Right lobe of liver (tissue), 6 donors: ENCODE data around the gene IGFBP1. TPM values are rescaled to one million over a fixed set of nuclear protein-coding genes. Genes with fewer than 3 reads are reported as not detected.

Experiments used
- ATAC-seq, 4 donors: fragments of 200-7000 bp; cut with Tn5 transposase; one replicate each; pipeline ENCODE4 v1.9.1; 2020; ENCODE audit warnings: mild to moderate bottlenecking in 4 of 4, moderate library complexity in 4 of 4
- DNase-seq, 3 donors: peaks; one replicate each; pipeline ENCODE4 v3.0.0-alpha.2; 2020
- H3K27ac ChIP-seq, 3 donors: fragments of 200-600 bp; one replicate each; pipeline ENCODE4 v1.8.0; 2022
- H3K27me3 ChIP-seq, 2 donors: fragments of 200-600 bp; one replicate each; pipeline ENCODE4 v1.8.0; 2022
- H3K36me3 ChIP-seq, 4 donors: fragments of 200-600 bp; sonication (generic) in 1 of 4; one replicate each; pipeline versions ENCODE4 v1.5.1 to v1.8.0; 2017 to 2022; ENCODE audit warnings: control low read depth in 1 of 4
- H3K4me1 ChIP-seq, 4 donors: fragments of 200-600 bp; sonication (generic) in 1 of 4; one replicate each; pipeline versions ENCODE4 v1.5.1 to v1.8.0; 2017 to 2022; ENCODE audit warnings: control low read depth in 1 of 4
- H3K4me3 ChIP-seq, 3 donors: fragments of 200-600 bp; one replicate each; pipeline ENCODE4 v1.8.0; 2022
- H3K9me3 ChIP-seq, 4 donors: fragments of 200-600 bp; sonication (generic) in 1 of 4; one replicate each; pipeline versions ENCODE4 v1.5.1 to v1.8.0; 2017 to 2022; ENCODE audit warnings: control low read depth in 1 of 4
- CTCF ChIP-seq, 4 donors: fragments of 200-600 bp in 3 of 4; fragments of 450-650 bp in 1 of 4; IDR thresholded peaks; one replicate each; pipeline versions ENCODE4 v1.5.1 to v1.8.0; 2016 to 2022; ENCODE audit warnings: antibody characterized with exemption in 4 of 4, mild to moderate bottlenecking in 2 of 4
- POLR2A ChIP-seq: fragments of 450-650 bp; IDR thresholded peaks from one replicate; pipeline ENCODE4 v1.6.1; 2017; ENCODE audit warnings: antibody characterized with exemption, mild to moderate bottlenecking
- WGBS: methylation state at CpG from one replicate; pipeline ENCODE4 v1.1.6; 2018; ENCODE audit warnings: low coverage, low lambda C conversion rate; ENCODE audit not compliant: insufficient coverage; ENCODE audit errors: missing lambda C conversion rate; 5-methylcytosine and 5-hydroxymethylcytosine counted together
- intact Hi-C, 2 donors: fragments of 100-400 bp; cut with DNase I; formaldehyde crosslinking; loops; one replicate each; pipeline versions ENCODE4 v1.11.2 to v1.14.1; 2022
- total RNA-seq, 6 experiments: library from RNA; depleted of rRNA in 2 of 6; stranded (reverse); fragments of >200 nt in 2 of 6; fragmentation: NEBNext Ultra II Directional in 3 of 6; extraction: Animal tissue kit (Norgen Biotek cat#: 25700) in 3 of 6; gene quantifications; one replicate each; pipeline versions ENCODE4 v1.1.0 to v1.2.4, GENCODE V29; 2016 to 2023
- donor health status: DM: no; HTN: yes; CAD: no.
- donor health status: DM: no; HTN: no; CAD: no.
- donor health status: DM: no; HTN: no; CAD: no.
- donor health status: DM: no; HTN: yes; CAD: no.
- donor health status: DM: no; HTN: yes; CAD: no.

IGFBP1 gene
- total RNA-seq, 6 experiments from 2014 or later = 7.7 to 566 (median 283) TPM

DNA sequence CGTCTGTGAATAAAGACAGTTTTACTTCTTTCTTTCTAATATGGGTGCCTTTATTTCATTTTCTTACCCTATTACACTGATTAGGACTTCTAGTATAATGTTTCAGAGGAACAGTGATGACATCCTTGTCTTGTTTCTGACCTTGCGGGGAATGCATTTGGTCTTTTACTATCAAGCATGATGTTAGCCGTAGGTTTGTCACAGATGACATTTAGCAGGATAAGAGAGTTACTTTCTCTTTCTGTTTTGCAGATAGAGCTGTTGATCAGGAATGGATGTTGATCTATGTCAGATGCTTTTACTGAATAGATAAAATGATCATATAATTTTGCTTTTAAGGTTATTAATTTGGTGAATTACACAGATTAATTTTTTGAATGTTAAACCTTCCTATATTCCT, 39.4 kb downstream of the IGFBP1 start:
- no peaks in the 10 kb centered on the region for H3K27me3 ChIP-seq
- H3K9me3 ChIP-seq = no peaks in the 10 kb centered on the region
- H3K4me1 ChIP-seq = peaks cover 0 to 4% (median 0%) of the 10 kb centered on the region in 4 donors
- no peak overlapping the region for H3K27ac ChIP-seq
- no peaks in the 10 kb centered on the region for H3K36me3 ChIP-seq
- no peak for DNase-seq
- no peak overlapping the region for H3K4me3 ChIP-seq
- ATAC-seq = peak; percentile 25 to 69 (median 42)
- intact Hi-C loops = no loop called here
- TF ChIP-seq POLR2A (no peak), CTCF (IDR thresholded peaks at IDR 0.05) (no peak)
- 67% methylated on average over 3 of the region's 3 CpGs for WGBS

- DNase-seq (no peak), ATAC-seq (no peak)
- intact Hi-C loops = no loop called here
- Histone ChIP-seq H3K9me3 (no peaks in the 10 kb centered on the region), H3K27me3 (no peaks in the 10 kb centered on the region), H3K36me3 (no peaks in the 10 kb centered on the region), H3K27ac (no peak overlapping the region), H3K4me3 (no peak overlapping the region), H3K4me1 (no peaks in the 10 kb centered on the region)
- TF ChIP-seq CTCF (IDR thresholded peaks at IDR 0.05) (no peak), POLR2A (no peak)
Observed at GRCh38 chr7:45930967-45931366, 42.7 kb downstream of the IGFBP1 start.

GRCh38 chr7:45937301-45937700, 49.0 kb downstream of the IGFBP1 start:
- Histone ChIP-seq H3K36me3 (no peaks in the 10 kb centered on the region), H3K4me1 (no peaks in the 10 kb centered on the region), H3K9me3 (no peaks in the 10 kb centered on the region), H3K27ac (no peak overlapping the region), H3K27me3 (no peaks in the 10 kb centered on the region), H3K4me3 (no peak overlapping the region)
- WGBS = 40% methylated on average over 1 of the region's 6 CpGs
- ATAC-seq (no peak), DNase-seq (no peak)
- intact Hi-C loops = no loop called here
- TF ChIP-seq POLR2A (no peak), CTCF (IDR thresholded peaks at IDR 0.05) (no peak)

- H3K27me3 ChIP-seq = no peaks in the 10 kb centered on the region
- no peaks in the 10 kb centered on the region for H3K4me1 ChIP-seq
- no peaks in the 10 kb centered on the region for H3K9me3 ChIP-seq
- 70% methylated on average over 2 of the region's 2 CpGs for WGBS
- no peak overlapping the region for H3K4me3 ChIP-seq
- no peak overlapping the region for H3K27ac ChIP-seq
- TF ChIP-seq CTCF (IDR thresholded peaks at IDR 0.05) (no peak), POLR2A (no peak)
- H3K36me3 ChIP-seq = no peaks in the 10 kb centered on the region
- no peak for ATAC-seq
- intact Hi-C loops = no loop called here
- DNase-seq = no peak
Observed at GRCh38 chr7:45937862-45938261, 49.6 kb downstream of the IGFBP1 start.

DNA sequence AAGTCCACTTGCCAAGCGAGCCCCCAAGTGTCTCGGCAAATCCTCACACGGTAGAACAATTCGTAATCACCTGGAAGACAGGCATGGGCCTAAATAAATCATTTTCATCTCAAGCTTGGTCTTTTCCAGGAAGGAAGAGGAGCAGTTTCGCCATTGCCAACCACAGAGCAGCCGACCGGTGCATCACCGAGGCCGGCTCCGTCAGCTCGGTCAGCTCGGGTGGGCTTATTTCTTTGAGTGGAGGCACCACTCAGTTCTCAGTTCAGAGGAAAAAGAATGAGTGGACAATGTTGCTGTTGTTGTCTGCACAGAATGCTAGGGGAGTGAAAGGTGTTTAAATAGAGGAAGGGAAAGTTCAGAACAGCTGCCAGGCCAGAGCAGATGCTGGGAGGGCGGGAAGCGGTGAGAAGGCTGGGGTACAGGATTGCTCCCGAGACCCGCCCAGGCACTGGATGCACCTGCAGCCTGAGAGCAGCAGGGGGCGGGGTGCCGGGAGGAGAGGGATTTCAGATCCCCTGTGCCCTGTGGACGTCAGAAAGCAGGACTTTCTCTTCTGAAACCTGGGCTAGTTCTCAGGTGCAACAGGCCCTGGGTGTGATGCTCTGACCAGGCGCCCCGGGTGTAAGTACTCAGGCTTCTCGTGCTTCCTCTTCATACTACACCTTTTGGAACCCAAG, 50.5 kb downstream of the IGFBP1 start:
- H3K4me1 ChIP-seq = no peaks in the 10 kb centered on the region
- ATAC-seq (peak in 2 of 4 donors; percentile 38 to 52), DNase-seq (no peak)
- no peaks in the 10 kb centered on the region for H3K27me3 ChIP-seq
- no peak overlapping the region for H3K4me3 ChIP-seq
- intact Hi-C loops = no loop called here
- H3K36me3 ChIP-seq = no peaks in the 10 kb centered on the region
- no peaks in the 10 kb centered on the region for H3K9me3 ChIP-seq
- 85% methylated on average over 15 of the region's 22 CpGs for WGBS
- no peak overlapping the region for H3K27ac ChIP-seq
- TF ChIP-seq POLR2A (no peak), CTCF (IDR thresholded peaks at IDR 0.05) (peak in 2 of 4 donors; percentile 22 to 28)
